SJSA1 (cell line): Measurements from ENCODE around the gene KIF6. TPM values are rescaled to one million over a fixed set of nuclear protein-coding genes. Genes with fewer than 3 reads are reported as not detected.

Source experiments
- DNase-seq, 2 experiments: peaks; one replicate each; pipeline ENCODE4 v3.0.0-alpha.2; 2015 to 2020; ENCODE audit warnings: low spot score in 2 of 2, low read depth in 1 of 2
- H3K27ac ChIP-seq: fragments of 250-450 bp; sonication (Bioruptor Pico); 2 replicates; pipeline ENCODE4 v1.5.1; 2020; ENCODE audit warnings: mild to moderate bottlenecking, moderate library complexity
- H3K27me3 ChIP-seq: fragments of 250-450 bp; sonication (Bioruptor Pico); replicated peaks from 2 replicates; pipeline ENCODE4 v1.5.1; 2020; ENCODE audit warnings: mild to moderate bottlenecking, moderate library complexity
- H3K36me3 ChIP-seq: fragments of 250-450 bp; sonication (Bioruptor Pico); 2 replicates; pipeline ENCODE4 v1.5.1; 2020; ENCODE audit warnings: mild to moderate bottlenecking
- H3K4me1 ChIP-seq: fragments of 250-450 bp; sonication (Bioruptor Pico); replicated peaks from 2 replicates; pipeline ENCODE4 v1.6.1; 2021; ENCODE audit warnings: mild to moderate bottlenecking
- H3K4me3 ChIP-seq: fragments of 250-450 bp; sonication (Bioruptor Pico); 2 replicates; pipeline ENCODE4 v1.5.1; 2020; ENCODE audit warnings: mild to moderate bottlenecking
- H3K9me3 ChIP-seq: fragments of 250-450 bp; sonication (Bioruptor Pico); replicated peaks from 2 replicates; pipeline ENCODE4 v1.5.1; 2020; ENCODE audit warnings: mild to moderate bottlenecking
- total RNA-seq: library from RNA; depleted of rRNA; stranded (reverse); fragments of >200 nt; shearing (Covaris generic); gene quantifications from 2 replicates; pipeline ENCODE4 v1.2.3, GENCODE V29; 2014

KIF6 gene
- total RNA-seq, 1 experiment from 2014 or later, result not detected

- Histone ChIP-seq H3K4me3 (no peak overlapping the region), H3K9me3 (no peaks in the 10 kb centered on the region), H3K27me3 (no peaks in the 10 kb centered on the region), H3K27ac (no peak overlapping the region), H3K36me3 (no peaks in the 10 kb centered on the region), H3K4me1 (peaks cover 3% of the 10 kb centered on the region; the same call in 1 of the 2 replicates)
- no peak for DNase-seq
These were observed 59.3 kb downstream of the KIF6 start for GRCh38 chr6:39665861-39666260.

- H3K4me3 ChIP-seq, result no peak overlapping the region
- no peak for DNase-seq
- H3K9me3 ChIP-seq, result no peaks in the 10 kb centered on the region
- H3K36me3 ChIP-seq, result no peaks in the 10 kb centered on the region
- H3K4me1 ChIP-seq, result 0 out of 2 replicates have a peak, but pooled peaks cover 2% of the 10 kb centered on the region
- no peak overlapping the region for H3K27ac ChIP-seq
- no peaks in the 10 kb centered on the region for H3K27me3 ChIP-seq
These were observed 61.0 kb downstream of the KIF6 start for GRCh38 chr6:39664173-39664572.

GRCh38 chr6:39657355-39658135 lies 67.7 kb downstream of the KIF6 start:
- no peak overlapping the region for H3K4me3 ChIP-seq
- no peaks in the 10 kb centered on the region for H3K36me3 ChIP-seq
- DNase-seq, result no peak
- H3K4me1 ChIP-seq, result no peaks in the 10 kb centered on the region
- no peaks in the 10 kb centered on the region for H3K9me3 ChIP-seq
- no peaks in the 10 kb centered on the region for H3K27me3 ChIP-seq
- no peak overlapping the region for H3K27ac ChIP-seq

GRCh38 chr6:39654121-39654520 lies 71.1 kb downstream of the KIF6 start:
- Histone ChIP-seq H3K27ac (no peak overlapping the region), H3K27me3 (no peaks in the 10 kb centered on the region), H3K9me3 (no peaks in the 10 kb centered on the region), H3K4me1 (no peaks in the 10 kb centered on the region), H3K4me3 (no peak overlapping the region), H3K36me3 (no peaks in the 10 kb centered on the region)
- no peak for DNase-seq

GRCh38 chr6:39653612-39654011 lies 71.6 kb downstream of the KIF6 start:
- Histone ChIP-seq H3K4me1 (no peaks in the 10 kb centered on the region), H3K27me3 (no peaks in the 10 kb centered on the region), H3K4me3 (no peak overlapping the region), H3K9me3 (no peaks in the 10 kb centered on the region), H3K36me3 (no peaks in the 10 kb centered on the region), H3K27ac (no peak overlapping the region)
- no peak for DNase-seq

GRCh38 chr6:39649996-39650395 lies 75.2 kb downstream of the KIF6 start:
- Histone ChIP-seq H3K9me3 (no peaks in the 10 kb centered on the region), H3K36me3 (no peaks in the 10 kb centered on the region), H3K27ac (no peak overlapping the region), H3K4me3 (no peak overlapping the region), H3K4me1 (no peaks in the 10 kb centered on the region), H3K27me3 (no peaks in the 10 kb centered on the region)
- no peak for DNase-seq

GRCh38 chr6:39646751-39647420 lies 78.3 kb downstream of the KIF6 start:
- no peak overlapping the region for H3K4me3 ChIP-seq
- no peak overlapping the region for H3K27ac ChIP-seq
- no peaks in the 10 kb centered on the region for H3K4me1 ChIP-seq
- H3K36me3 ChIP-seq, result no peaks in the 10 kb centered on the region
- DNase-seq, result no peak
- no peaks in the 10 kb centered on the region for H3K9me3 ChIP-seq
- no peaks in the 10 kb centered on the region for H3K27me3 ChIP-seq

- DNase-seq, result no peak
- no peak overlapping the region for H3K27ac ChIP-seq
- H3K27me3 ChIP-seq, result no peaks in the 10 kb centered on the region
- no peaks in the 10 kb centered on the region for H3K4me1 ChIP-seq
- no peak overlapping the region for H3K4me3 ChIP-seq
- no peaks in the 10 kb centered on the region for H3K36me3 ChIP-seq
- H3K9me3 ChIP-seq, result no peaks in the 10 kb centered on the region
These were observed 82.9 kb downstream of the KIF6 start for GRCh38 chr6:39642270-39642669.

- no peak overlapping the region for H3K4me3 ChIP-seq
- H3K27me3 ChIP-seq, result no peaks in the 10 kb centered on the region
- H3K36me3 ChIP-seq, result no peaks in the 10 kb centered on the region
- H3K9me3 ChIP-seq, result no peaks in the 10 kb centered on the region
- H3K27ac ChIP-seq, result no peak overlapping the region
- H3K4me1 ChIP-seq, result no peaks in the 10 kb centered on the region
- DNase-seq, result no peak
These were observed 86.9 kb downstream of the KIF6 start for GRCh38 chr6:39638126-39638822.

- DNase-seq, result no peak
- Histone ChIP-seq H3K4me1 (no peaks in the 10 kb centered on the region), H3K9me3 (no peaks in the 10 kb centered on the region), H3K27ac (no peak overlapping the region), H3K27me3 (no peaks in the 10 kb centered on the region), H3K36me3 (no peaks in the 10 kb centered on the region), H3K4me3 (no peak overlapping the region)
These were observed 90.4 kb downstream of the KIF6 start for GRCh38 chr6:39634646-39635341.

GRCh38 chr6:39625209-39625608 lies 100.0 kb downstream of the KIF6 start:
- DNase-seq, result no peak
- Histone ChIP-seq H3K4me1 (no peaks in the 10 kb centered on the region), H3K4me3 (no peak overlapping the region), H3K27me3 (0 out of 2 replicates have a peak, but pooled peaks cover 4% of the 10 kb centered on the region), H3K27ac (no peak overlapping the region), H3K9me3 (no peaks in the 10 kb centered on the region), H3K36me3 (no peaks in the 10 kb centered on the region)

- H3K27ac ChIP-seq, result no peak overlapping the region
These were observed 101.5 kb downstream of the KIF6 start for GRCh38 chr6:39623750-39624149.

GRCh38 chr6:39617520-39617919 lies 107.7 kb downstream of the KIF6 start:
- Histone ChIP-seq H3K4me3 (no peak overlapping the region), H3K4me1 (no peaks in the 10 kb centered on the region), H3K27me3 (no peaks in the 10 kb centered on the region), H3K9me3 (no peaks in the 10 kb centered on the region), H3K27ac (no peak overlapping the region), H3K36me3 (no peaks in the 10 kb centered on the region)
- no peak for DNase-seq

More at GRCh38 chr6:39623750-39624149, 101.5 kb downstream of the KIF6 start:
- Histone ChIP-seq H3K4me3 (no peak overlapping the region), H3K36me3 (no peaks in the 10 kb centered on the region), H3K4me1 (no peaks in the 10 kb centered on the region), H3K9me3 (no peaks in the 10 kb centered on the region), H3K27me3 (no peaks in the 10 kb centered on the region)
- no peak for DNase-seq
